Cardiac septum (tissue), 1 donor: ENCODE measurements around the gene ZNF555. TPM values are rescaled to one million over a fixed set of nuclear protein-coding genes. Genes with fewer than 3 reads are reported as not detected.
"Not testable (repeated sequence)": the region's sequence is repeated elsewhere in the genome, so short reads cannot be mapped to it uniquely, and the experiment has no call there.

Source experiments
- DNase-seq: peaks from one replicate; pipeline ENCODE4 v3.0.0-alpha.2; 2020; ENCODE audit warnings: low spot score
- intact Hi-C: fragments of 100-400 bp; cut with DNase I; formaldehyde crosslinking; loops from one replicate; pipeline ENCODE4 v1.14.0; 2022
- long read RNA-seq: library from polyadenylated mRNA; unstranded; transcript quantifications from one replicate; pipeline ENCODE4 v2.0.0, GENCODE V29; 2021
- total RNA-seq: library from RNA; stranded (reverse); fragmentation: NEBNext Ultra II Directional; extraction: Animal tissue kit (Norgen Biotek cat#: 25700); gene quantifications from one replicate; pipeline ENCODE4 v1.2.1, GENCODE V29; 2021
- donor health status: DM: no; HTN: no; CAD: no.

ZNF555 gene
- 6.9 TPM for total RNA-seq
- long read RNA-seq, full-length matches to known transcripts: 7 of 9 reads
- long read RNA-seq, partial matches to known transcripts: 0 of 9 reads
- long read RNA-seq, other reads (novel, unspliced or antisense): 2 of 9 reads

DNA sequence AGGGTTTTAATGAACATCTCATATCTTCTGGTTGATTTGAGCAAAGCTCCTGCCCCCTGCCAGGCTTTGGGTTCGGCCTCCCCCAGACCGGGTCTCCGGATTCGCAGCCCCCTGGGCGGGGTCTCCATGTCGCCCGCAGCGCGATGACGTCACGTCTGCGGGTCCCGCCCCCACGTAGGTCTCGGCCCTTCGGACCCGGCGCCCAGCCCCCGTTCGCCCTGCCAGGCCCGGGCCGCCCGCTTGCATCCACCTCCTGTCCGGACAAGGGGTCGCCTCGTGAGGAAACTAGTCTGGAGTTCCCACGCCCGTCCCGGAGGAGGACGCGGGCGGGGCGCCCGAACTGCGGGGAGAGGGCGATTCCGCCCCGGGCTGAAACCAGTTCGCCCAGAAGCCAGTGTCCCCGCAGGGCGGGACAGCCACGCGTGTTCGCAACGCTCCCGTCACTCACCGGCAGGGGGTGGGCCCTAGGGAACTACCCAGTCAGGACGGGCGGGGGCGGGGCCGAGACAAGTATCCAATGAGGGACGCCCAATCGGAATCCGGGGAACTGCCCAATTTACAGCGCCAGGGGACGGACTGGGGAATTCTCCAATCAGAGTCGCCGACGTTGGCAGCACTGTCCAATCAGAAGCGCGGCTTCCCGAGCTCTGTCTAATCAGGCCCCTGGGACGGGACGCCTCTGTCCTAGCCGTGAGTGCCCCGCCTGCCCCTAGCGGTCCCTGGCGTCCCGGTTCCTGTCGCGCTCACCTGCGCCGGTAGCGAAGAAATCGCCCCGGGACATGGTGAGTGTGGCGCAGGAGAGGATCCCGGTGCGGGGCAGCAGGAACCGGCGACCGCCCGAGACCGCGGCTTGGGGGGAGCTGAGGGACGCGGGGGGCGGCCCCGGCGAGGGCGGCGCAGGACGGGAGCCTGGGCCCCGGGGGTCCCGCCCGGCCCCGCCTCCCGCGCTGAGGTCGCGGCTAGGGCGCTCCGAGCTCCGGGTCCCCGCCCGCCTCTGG is at the start of gene ZNF555:
TSS of gene ZNF555 (plus strand) at position 682 of the 998 bp plus-strand sequence. CDS start at position 780, 98 bp downstream.
- intact Hi-C loops: no loop called here
- DNase-seq: peak; percentile 99

- intact Hi-C loops: no loop called here
- DNase-seq: no peak
Observed at GRCh38 chr19:2791876-2792275, 49.4 kb upstream of the ZNF555 start.

DNA sequence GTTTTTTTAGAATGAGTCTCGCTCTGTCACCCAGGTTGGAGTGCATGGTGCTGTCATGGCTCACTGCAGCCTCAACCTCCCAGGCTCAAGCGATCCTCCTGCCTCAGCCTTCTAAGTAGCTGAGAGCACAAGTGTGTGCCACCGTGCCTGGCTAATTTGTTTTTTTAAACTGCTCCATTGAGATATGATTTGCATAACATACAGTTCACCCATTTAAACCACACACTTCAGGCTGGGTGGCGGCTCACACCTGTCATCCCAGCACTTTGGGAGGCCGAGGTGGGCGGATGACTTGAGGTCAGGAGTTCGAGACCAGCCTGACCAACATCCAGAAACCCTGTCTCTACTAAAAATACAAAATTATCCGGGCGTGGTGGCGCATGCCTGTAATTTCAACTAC is 48.6 kb upstream of the ZNF555 start:
- DNase-seq, intact Hi-C loops: not testable (repeated sequence)

DNA sequence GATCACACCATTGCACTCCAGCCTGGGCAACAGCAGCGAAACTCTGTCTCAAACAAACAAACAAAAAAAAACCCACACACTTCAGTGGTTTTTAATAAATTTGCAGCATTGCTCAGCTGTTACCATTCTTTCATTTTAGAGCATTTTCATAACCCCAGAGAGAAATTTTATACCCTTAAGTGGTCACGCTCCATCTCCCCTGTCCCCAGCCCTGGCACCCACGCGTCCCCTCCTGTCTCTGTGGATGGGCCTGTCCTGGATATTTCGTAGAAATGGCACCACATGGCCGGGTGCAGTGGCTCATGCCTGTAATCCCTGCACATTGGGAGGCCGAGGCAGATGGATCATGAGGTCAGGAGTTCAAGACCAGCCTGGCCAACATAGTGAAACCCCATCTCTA is 48.1 kb upstream of the ZNF555 start:
- no peak for DNase-seq
- intact Hi-C loops: no loop called here

DNA sequence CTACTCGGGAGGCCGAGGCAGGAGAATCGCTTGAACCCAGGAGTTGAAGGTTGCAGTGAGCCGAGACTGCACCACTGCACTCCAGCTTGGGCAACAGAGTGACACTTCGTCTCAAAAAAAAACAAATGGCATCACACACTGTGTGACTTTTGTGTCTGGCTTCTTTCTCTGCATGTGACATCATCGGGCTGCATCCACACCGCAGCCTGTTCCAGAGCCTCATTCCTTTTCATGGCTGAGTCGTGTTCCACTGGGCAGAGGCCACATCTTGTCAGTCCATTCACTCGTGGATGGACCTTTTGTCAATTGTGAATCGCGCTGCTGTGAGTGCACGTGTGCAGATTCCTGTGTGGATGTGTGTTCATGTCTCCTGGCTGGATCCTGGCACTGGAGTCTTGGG is 47.7 kb upstream of the ZNF555 start:
- intact Hi-C loops: no loop called here
- no peak for DNase-seq

GRCh38 chr19:2795827-2796658 is 45.2 kb upstream of the ZNF555 start:
- DNase-seq: no peak

DNA sequence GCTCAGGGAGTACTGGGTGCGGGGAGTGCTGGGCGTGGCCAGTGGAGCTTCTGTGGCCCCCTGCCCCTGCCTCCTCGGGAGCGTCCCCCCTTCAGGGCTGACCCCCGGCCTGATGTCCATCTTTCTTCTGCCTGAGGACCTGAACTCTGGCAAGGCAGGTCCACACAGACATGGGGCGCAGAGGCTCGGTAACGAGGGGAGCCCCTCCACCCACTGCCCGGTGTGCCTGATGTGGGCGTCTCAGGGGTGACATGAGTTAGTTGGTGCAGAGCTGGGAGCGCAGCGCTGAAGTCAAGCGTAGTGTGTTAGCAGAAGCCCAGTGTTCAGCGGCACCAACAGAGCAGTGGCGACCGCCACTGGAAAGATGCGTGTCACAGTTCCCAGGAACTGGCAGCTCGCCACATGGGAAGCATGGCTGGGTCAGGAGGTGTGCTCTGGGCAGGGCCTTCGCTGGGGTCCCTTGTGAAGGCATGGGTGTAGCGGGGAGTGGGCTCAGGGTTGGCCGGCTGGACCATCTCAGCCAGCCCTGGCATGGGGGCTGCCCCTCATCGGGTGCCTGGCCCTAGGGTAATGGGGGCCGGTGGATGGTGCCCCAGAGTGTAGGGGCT is 44.5 kb upstream of the ZNF555 start:
- intact Hi-C loops: no loop called here
- no peak for DNase-seq

More at GRCh38 chr19:2795827-2796658, 45.2 kb upstream of the ZNF555 start:
- intact Hi-C loops: no loop called here

DNA sequence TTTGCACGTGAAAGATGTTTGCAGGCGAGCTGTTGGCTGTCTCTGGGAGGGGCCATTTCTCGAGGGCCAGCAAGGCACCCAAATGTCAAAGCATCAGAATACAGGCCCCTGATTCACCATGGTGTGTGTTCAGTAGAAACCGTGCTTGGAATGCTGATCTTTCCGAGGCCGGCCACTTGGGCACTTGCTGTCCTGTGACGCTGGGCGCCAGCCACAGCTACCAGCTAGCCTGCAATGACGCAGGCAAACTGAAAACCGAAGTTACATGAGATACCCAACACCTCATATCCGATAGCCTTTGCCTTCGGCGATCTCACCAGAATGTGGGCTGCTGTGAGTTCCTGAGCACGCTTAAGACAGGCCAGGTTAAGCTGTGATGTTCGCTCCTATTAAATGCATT is 44.0 kb upstream of the ZNF555 start:
- no peak for DNase-seq
- intact Hi-C loops: no loop called here

DNA sequence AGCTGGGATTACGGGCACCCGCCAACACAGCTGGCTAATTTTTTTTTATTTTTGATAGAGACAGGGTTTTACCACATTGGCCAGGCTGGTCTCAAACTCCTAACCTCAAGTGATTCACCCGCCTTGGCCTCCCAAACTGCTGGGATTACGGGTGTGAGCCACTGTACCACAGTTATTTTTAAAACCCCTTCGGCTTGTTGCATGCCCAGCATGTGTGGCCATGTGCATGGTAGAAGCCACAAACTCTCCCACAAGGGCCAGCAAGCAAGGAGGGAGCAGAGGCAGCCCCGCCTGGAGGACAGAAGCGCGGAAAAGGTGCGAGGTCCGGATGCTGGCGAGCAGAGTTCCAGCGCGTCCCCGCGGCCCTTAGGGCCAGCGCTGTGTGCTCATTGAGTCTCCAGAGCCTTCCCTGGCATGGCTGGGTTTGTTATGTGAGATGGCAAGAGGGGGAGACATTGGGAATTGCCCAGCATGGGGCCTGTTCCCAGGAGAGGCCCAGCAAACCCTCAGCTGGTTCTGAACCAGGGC is 43.1 kb upstream of the ZNF555 start:
- no peak for DNase-seq
- intact Hi-C loops: no loop called here

DNA sequence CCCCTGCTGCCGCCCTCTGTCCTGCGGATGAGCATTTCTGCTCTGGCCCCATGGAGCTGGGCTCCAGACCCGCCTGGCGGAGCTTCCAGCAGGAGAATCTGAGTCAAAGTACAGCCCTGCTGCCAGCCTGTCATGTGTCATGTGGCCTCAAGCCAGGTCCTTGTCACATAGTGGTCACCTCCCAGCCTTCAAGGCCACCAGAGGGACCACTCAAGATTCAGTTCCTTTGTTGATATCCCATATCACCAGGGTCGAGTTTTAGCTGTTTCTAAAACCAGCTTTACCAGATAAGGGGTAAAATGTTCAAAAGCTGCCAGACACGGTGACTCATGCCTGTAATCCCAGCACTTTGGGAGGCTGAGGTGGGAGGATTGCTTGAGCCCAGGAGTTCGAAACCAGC is 42.5 kb upstream of the ZNF555 start:
- intact Hi-C loops: no loop called here
- peak; percentile 87 for DNase-seq

DNA sequence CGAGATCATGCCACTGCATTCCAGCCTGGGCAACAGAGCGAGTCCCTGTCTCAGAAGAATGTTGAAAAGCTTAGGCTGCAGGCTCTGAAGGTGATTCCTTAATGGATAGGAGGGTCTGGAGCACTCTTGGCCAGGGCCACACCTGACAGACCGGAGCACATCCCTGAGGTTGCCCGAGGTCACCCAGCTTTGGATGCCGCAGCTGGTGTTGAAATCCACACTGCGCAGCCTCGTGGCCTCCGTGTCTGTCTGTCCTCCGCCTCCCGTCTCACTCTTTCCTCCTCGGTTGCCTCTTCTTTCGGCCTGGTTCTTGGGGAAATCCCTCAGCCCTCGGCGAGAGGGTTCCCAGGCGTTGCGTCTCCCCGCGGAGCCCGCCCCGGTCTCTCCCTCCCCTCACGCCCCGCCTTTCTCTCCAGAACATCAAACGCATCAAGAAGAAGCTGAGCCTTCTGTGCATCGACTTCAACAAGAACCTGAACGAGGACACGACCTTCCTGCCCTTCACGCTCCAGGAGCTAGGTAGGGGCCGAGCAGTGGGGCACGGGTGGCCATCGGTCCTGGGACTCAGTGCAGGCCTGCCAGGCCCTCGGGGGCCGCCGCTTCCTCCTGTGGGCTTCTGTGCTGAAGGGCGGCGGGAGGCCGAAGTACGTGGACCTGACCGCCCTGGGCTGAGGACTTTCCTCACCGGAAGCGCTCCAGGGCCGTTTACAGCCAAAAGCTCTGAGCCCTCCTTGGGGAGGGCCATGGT is 41.8 kb upstream of the ZNF555 start:
- no peak for DNase-seq
- intact Hi-C loops: no loop called here

DNA sequence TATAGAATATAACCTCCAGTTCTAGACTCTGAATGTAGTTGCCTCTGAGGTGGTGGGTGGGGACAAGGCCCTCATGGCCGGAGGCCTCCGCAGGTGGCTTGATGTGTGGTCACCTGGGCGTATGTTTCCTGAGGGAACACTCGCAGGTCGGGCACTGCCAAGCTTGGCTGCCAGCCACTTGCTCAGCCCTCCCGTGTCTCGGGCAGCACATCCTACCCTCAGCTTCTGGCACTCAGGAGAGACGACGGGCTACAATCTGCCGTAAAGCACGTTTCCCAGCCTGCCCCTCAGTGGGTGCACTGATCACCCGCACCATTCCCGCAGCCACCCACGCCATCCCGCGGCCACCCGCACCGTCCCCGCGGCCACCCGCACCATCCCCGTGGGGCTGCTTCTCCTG is 40.8 kb upstream of the ZNF555 start:
- no peak for DNase-seq
- intact Hi-C loops: no loop called here

GRCh38 chr19:2802826-2803225 is 38.4 kb upstream of the ZNF555 start:
- no peak for DNase-seq
- intact Hi-C loops: no loop called here

- no peak for DNase-seq
- intact Hi-C loops: no loop called here
Observed at GRCh38 chr19:2803486-2804155, 37.7 kb upstream of the ZNF555 start.

DNA sequence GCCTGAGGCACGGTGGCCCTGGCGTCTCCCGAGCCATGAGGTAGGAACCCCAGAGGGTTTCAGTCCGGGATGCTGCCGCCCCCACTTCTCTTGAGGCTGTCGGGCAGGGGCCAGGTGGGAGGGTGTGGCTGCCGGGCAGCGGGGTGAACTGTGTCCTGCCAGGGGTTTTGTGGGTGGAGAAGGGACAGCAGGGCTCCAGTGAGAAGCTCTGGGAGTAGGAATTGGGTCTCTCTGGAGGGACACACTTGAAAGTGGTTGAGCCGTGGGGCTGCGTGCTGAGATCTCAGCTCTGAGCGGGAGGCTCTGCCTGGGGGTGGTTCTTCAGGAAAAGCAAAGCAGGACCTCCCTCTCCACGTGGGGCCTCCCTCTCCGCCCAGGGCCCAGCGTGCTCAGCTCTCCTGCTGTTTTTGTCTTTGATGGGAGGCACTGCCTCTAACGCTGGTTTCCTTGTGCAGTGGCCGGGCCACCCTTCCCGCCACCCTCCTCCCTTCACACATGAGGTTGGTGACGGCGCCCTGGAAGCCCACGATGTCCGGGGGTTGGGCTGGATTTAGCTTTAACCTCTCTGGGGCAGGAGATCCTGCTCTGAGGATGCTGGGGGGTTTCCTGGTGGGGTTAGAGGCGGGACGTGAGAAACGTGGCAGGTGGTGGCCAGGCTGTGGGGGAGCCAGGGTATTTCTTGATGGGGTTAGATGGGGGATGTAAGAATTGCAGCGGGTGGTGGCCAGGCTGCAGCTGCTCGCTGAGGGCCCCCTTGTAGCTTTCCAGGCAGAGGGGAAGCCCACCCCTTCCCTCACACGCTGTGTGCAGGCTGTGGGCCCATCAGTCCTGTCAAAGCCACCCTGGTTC is 36.9 kb upstream of the ZNF555 start:
- no peak for DNase-seq
- intact Hi-C loops: no loop called here

GRCh38 chr19:2805261-2805900 is 35.9 kb upstream of the ZNF555 start:
- intact Hi-C loops: no loop called here
- no peak for DNase-seq
